GM10847 (cell line): Measurements from ENCODE around the gene HMX1.

ENCODE experiments used
- POLR2A ChIP-seq: IDR thresholded peaks from 2 replicates; pipeline ENCODE4 v1.6.1; 2011; ENCODE audit not compliant: insufficient read length; ENCODE audit errors: extremely low read depth

HMX1 gene

DNA sequence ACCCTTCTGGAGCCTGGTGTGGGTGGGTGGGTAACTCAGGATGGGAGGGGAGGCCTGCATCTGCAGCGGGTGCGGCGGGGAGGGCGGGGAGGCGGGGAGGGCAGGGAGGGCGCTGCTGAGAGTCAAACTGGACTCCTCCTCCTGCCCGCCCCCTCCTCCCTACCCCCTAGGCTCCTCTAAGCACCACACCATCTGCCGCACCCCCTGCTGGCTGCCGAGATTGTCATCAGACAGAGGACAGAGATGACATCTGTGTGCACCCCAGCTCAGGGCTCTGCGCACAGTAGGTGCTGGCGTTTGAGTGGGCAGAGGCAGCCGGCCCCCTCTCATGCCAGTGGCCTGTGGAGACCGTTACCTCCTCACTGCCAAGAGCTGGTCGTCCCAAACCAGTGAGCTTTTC, 10.6 kb upstream of the HMX1 start:
- no peak for TF ChIP-seq POLR2A

DNA sequence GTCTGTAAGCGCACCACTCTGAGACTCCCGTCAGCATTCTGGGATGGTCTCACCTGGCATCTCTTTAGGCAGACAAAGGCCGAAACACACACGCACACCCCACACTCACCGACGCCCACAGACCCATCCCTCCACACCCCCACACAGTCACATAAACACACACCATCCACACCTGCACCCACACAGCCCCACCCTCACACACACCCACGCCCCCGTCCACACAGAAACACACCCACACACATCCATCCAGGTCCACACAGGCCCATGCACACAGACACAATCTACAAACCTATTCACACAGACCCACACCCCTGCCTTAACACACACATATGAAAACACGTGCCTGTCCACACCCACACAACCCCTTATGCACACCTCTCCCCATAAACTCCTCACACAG, 9.2 kb upstream of the HMX1 start:
- no peak for TF ChIP-seq POLR2A

DNA sequence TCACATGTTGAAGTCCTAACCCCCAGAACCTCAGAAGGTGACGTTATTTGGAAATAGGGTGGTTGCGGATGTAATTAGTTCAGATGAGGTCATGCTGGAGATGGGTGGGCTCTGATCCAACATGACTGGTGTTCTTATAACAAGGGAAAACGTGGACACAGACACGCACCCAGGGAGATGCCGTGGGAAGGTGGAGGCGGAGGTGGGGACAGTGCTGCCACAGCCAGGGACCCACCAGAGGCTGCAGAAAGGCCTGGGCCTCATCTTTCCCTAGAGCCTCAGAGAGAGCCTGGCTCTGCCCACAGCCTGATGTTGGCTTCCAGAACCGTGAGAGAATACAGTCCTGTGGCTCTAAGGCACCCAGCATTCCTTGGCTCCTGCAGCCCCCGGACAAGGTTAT, 7.9 kb upstream of the HMX1 start:
- TF ChIP-seq POLR2A, result no peak

DNA sequence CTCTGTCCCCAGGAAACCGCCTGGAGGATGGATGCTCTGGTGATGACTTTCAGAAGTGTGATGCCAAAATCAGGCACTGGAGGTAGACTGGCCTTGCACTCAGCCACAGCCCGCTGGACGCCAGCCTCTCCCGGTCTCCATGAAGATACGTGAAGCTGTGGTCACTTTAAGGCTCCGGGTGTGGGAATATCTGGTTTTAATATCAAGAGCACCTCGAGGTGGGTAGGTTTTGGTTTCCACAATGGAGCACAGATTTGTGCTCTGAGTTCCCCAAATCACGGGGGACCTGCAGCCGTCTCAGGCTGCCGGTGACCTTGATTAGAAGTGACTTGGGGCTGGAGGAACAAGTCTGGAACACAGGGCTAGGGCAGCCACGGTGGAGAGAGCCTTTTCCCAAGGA, 6.8 kb upstream of the HMX1 start:
- TF ChIP-seq POLR2A, result no peak

DNA sequence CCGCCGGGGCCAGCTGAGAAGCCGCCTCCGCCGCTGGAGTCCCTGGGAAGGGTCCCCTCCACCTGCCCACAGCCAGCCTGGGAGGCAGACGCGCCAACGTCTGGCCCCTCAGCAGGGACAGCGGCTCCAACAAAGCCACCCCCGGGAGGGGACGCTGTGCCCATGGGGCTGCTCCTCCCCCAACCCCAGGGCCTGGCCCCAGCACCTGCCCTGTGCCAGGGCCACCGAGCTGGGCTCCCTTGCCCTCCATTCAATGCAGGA, 6.1 kb upstream of the HMX1 start:
- TF ChIP-seq POLR2A, result no peak

DNA sequence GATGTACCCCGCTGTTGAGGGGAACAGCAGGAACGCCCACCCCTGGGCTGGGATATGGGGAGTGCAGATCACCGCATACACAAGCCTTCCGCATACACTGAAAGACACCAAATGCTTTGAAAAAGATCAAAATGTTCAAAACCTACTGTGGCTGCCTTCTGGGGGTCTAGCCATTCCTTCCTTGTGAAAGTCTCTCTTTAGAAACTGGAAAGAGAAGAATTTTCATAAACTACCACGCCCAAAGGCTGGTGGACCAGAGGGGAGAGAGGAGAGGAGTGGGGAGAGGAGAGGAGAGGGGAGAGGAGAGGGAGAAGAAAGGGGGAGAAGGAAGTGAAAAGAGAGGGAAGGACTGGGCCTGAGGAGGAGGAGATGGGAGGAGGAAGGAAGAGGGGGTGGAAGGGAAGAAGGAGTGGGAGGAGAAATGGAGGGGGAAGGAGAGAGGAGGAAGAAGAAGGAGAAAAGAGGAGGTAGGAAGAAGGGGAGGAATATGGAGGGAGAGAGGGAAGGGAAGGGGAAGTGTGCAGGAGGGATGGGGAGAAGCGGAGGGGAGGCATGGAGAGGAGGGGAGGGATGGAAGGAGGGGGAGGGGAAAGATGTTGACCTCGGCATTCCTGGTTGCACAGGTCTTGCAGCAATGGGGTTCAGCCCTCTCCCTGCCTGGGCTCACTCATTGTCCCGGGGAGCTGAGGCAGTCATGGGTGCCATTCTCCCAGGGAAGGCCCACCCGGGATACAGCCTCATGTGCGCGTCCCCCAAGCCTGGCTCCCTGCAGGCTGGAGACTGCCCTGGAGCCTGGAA, 5.5 kb upstream of the HMX1 start:
- TF ChIP-seq POLR2A, result no peak

DNA sequence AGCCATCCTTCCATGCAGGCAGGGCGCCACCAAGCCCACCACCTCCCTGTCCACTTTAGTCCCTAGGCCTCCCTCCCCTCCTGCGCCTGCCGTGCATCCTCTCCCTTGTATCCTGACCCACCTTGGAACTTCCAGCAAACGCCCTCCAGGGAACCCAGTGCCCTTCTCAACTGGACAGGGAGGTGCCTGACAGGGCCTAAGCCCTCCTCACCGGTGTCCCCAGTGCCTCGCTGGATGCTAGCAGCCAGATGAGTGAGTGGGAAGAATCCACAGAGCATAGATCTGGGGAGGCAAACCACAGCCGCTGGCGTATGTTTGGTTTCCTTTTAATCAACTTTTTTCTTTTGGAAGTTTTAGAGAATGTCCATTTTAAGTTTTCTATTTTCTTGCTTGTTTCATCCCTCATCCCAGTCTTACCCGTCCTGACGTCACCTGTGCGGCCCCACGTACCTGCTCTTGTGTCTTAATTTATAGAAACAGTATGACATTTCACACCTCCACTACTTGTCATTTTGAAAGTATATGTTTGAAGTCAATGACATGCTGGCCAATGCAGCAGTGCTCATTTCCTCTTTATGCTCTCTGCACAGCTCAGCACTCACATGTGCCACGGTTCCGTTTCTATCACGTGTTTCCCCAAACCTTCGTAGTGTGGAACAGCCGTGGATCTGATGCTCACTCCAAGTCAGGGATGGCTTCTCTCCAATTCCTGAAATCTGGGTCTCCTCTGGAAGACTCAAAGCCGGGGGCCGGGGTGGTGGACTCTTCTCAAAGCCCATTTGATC, 3.4 kb upstream of the HMX1 start:
- no peak for TF ChIP-seq POLR2A

DNA sequence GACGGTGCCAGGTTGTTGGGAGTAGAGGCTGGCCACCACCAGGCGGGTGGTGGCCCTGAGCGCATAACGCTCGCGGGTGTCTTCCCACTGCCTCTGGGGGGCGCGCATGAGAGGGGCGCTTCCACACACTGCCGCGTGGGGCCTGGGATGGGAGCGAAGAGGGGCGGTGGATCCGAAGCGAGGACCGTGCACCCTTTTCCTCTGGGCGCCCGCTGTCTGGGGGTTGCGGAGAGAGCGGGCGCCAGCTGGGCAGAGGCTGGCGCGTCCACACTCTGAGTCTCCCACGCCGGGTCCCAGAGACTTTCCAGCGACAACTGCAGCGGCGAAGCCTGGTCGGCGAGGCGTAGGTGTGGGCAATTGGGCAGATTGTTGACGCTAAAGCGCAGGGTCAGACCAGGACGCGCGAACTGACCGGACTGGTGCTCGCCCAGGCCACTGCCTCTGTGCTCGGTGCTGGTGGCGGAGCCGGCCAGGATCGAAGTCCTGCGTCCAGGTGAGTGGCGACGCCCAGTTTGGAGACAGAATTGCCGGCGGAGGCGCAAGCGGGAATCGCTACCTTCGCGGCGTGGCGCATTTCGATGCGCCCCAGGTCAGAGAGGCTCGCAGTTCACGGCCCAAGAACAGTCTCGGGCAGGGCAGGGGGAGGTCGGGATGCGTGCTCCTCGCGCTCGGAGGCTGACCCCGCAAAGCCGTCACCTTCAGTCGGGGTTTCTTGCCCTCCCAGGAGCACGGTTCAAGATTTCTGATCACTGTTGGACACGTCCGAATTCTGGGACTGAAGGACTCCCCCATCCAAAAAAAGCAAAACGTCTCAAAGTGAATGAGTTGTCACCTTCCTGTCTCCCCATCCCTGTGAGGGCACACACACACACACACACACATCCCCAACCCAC, 2.6 kb upstream of the HMX1 start:
- TF ChIP-seq POLR2A, result no peak

DNA sequence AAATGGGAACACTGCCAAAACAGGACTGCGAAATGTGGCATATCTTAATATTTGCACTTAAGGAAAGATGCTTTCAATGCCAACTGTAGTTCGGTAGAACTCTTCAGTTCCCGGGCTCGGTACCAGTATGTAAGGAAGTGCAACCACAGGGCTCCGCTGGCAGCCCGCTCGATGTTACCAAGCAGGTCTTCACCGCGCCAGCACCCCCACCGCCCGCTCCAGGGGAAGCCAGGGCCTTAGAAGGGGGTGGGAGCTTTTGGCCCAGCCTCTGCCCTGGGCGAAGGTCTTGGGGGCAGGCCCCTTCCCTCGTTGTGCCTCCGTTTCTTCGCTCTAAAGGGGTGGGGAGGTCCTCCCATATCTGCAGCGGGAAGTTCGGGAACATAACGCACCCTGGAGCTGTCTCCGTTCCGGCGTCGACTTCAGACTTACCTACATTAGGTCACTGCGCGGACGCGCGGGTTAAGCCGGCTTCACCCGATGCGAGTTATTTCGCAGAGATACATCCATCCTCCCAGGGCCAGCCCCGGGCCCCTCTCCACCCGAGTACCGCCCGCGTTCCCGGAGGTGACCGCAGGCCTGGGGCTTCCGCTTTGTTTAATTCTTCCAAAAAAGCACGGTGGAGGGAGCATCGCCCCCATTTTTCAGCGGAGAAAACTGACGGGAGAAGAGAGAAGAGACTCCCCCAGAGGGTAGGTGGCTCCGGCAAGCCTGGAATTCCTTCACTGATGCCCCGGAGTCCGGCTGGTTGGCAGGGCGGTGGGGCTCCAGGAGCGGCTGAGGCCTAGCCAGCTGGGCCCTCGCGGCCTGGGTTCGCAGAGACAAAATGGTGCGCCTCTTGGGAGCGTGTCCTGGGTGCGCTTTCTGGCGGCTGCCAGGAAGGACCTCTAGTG, 1.0 kb upstream of the HMX1 start:
- TF ChIP-seq POLR2A, result no peak

DNA sequence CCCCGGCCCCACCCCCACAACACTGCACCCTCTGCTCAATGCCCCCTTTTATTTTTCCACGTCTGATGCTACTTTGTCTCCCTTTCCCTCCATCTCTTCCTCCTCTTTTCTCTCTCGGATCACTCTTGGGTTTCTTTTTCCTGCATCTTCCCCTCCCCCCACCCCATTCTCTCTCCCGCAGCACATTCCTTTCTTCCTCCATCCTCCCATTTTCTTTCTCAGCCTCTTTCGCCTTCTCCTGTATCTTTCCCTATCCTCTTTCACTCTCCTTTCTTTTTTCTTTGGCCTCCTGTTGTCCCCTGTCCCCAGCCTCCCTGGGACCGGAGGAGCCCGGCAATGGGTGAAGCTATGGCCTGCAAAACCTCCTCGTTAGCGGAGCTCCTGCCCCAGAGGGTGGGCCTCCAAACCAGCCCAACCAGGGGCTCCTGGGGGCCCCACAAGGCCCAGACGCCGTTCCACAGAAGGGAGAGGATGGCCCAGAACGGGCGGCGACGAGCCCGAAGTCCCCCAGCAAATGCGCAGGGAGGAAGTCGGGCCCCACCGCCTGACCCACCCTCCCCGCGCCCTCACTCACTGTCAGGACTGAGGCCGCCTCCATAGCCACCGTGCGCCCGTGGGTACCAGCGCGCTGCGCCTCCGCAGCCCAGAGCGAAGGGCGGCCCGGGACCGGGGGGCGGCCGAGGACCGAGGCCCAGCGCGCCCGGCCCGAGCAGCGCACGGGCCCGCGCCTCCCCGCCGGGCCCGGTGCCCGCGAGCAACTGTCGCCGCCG, 807 bp downstream of the HMX1 start:
- TF ChIP-seq POLR2A, result no peak

DNA sequence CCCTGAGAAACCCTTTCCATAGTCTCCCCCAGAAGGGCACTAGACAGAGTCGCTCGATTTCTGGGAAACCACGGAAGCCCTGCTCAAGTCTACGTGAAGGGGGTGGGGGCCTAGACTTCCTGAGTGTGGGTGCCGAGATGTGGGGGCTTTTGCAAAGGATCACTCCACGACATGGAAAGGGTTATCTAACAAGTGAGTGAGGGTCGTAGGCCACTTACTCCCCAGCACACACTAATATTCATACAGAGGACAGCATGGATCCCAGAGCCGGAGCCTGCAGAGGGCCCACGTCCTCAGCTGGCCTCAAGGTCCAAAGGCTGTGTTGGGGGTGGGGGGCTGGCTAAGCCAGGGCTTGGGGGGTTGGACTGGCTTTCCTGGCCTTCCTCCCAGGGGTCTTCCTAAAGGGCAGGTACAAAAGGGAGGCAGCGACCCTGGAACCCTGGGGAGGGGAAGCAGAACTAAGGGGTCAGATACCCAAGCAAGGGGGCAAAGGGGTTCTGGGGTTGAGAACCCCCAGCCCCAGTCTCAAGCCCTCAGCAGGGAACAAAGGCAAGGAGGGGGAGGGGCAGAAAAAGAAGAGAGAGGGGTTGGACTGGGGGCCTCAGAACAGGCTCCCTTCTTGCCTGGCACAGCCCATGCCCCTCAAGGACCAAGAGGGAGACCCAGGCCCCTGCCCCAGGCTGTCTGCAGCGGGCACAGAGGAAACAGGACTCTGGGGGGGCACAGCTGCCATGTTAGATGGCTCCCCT, 1.6 kb downstream of the HMX1 start:
- no peak for TF ChIP-seq POLR2A

DNA sequence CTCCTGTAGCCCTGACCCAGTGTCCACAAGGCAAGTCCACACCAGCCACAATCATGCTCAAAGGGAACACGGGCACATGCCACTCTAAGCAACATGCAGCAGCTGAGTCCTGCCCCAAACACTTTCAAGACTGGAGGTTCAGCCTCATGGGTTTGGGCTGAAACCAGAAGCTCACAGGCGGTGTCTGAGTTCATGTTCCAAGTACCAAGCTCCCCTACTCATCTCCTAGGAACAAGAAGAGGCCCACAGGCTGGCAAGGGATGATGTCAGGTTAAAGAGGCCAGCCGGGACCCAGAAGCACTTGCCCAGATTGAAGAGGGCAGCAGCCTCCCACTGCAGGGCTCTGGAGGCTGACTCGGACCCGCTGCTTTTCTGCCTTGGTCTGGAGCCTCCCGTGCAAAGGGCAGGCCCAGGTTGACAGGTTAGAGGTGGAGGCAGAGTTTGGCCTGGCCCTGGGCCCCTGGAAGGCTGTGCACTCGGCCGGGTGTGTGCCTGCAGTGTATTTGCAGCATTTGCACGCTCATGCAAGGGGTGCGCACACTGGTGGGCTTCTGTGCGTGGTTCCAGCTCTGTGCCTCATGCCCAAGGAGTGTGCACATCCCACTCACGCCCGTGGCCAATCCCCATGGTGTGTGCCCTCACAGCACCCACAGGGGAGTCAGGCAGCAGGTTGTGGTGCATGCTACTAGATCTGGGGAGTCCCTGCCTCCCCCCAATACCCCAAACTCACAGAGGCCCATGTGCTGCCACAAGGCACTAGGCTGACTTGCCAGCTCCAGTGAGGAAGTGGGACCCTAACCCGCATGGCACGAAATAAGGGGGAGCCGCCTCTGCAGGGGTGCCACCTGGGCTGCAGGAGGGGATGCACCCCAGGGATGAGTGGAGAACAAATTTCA, 2.4 kb downstream of the HMX1 start:
- no peak for TF ChIP-seq POLR2A

DNA sequence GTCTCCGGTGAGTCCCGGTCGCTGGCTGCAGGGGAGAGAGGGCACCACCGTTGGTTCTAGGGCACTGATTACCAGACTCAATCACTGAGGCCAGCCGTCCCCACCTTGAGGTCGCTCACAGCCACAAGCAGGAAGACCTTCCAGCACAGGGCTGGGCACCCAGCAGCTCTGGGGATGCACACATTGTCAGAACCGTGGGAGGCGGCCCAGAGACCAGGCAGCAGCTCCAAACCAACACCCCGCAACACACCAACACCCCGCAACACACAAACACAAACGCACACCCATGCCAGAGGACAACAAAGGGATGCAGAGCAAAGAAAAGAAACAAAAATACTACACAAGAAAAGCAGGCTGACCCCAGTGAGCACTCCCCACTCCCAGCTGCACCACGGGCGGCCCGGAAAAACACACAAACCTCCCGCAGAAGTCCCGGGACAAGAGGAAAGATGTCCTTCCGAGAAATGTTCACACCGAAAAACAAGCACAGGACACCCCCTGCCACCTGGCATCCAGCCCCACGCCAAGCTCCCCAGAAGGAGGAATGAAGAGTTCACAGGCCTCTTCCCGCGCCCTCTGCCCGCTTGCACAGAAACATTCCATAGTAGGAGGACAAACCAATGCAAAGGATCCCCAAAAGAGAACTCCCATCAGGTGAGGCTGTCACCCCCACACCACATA, 3.2 kb downstream of the HMX1 start:
- TF ChIP-seq POLR2A, result no peak
